IMR-90 (cell line): Measurements from ENCODE around the gene ACOXL. TPM values are rescaled to one million over a fixed set of nuclear protein-coding genes. Genes with fewer than 3 reads are reported as not detected.

Experiments used
- ATAC-seq: fragments of 200-7000 bp; cut with Tn5 transposase; 2 replicates; pipeline ENCODE4 v1.9.1; 2020; ENCODE audit warnings: low read depth, mild to moderate bottlenecking, moderate library complexity
- BruUV-seq: library from RNA; stranded (reverse); fragments of 400-500 nt; replicated peaks from 2 replicates; lab custom pipeline; 2021; lab: Mats Ljungman, UMichigan
- CTCF ChIA-PET: fragments of 300-600 bp; formaldehyde crosslinking; extraction: SDS; loops from one replicate; lab custom pipeline; 2021; ENCODE audit warnings: antibody characterized with exemption; lab: Yijun Ruan, JAX
- POLR2A ChIA-PET: fragments of 300-600 bp; sonication (Branson Sonifier 250); formaldehyde crosslinking; loops from one replicate; lab custom pipeline; 2022; ENCODE audit warnings: antibody characterized with exemption; ENCODE audit not compliant: unreplicated experiment; lab: Charles Lee
- DNase-seq: peaks from one replicate; pipeline ENCODE4 v3.0.0; 2013
- H2AFZ ChIP-seq: replicated peaks from 2 replicates; pipeline ENCODE3; 2013; ENCODE audit warnings: low read length, mild to moderate bottlenecking; ENCODE audit not compliant: poor library complexity
- H2AK5ac ChIP-seq: 2 replicates; pipeline ENCODE4 v1.6.1; 2013; ENCODE audit warnings: low read depth, low read length, inconsistent platforms
- H2AK9ac ChIP-seq: replicated peaks from 2 replicates; pipeline ENCODE3; 2013; ENCODE audit warnings: mild to moderate bottlenecking, low read depth, low read length, moderate library complexity; ENCODE audit not compliant: poor library complexity
- H2BK120ac ChIP-seq: 2 replicates; pipeline ENCODE4 v1.6.1; 2013; ENCODE audit warnings: low read depth, low read length, inconsistent platforms
- H2BK15ac ChIP-seq: 3 replicates; pipeline ENCODE4 v1.6.1; 2013; ENCODE audit warnings: low read depth, low read length, inconsistent platforms
- H2BK20ac ChIP-seq: 2 replicates; pipeline ENCODE4 v1.6.1; 2013; ENCODE audit warnings: low read depth, mild to moderate bottlenecking, inconsistent platforms, low read length, moderate library complexity
- H2BK5ac ChIP-seq: 2 replicates; pipeline ENCODE4 v1.6.1; 2013; ENCODE audit warnings: mild to moderate bottlenecking, low read depth, low read length, inconsistent platforms; ENCODE audit not compliant: poor library complexity, severe bottlenecking
- H3K14ac ChIP-seq: replicated peaks from 2 replicates; pipeline ENCODE4 v1.6.1; 2013; ENCODE audit warnings: low read depth, low read length, inconsistent platforms
- H3K18ac ChIP-seq: 2 replicates; pipeline ENCODE4 v1.6.1; 2013; ENCODE audit warnings: low read depth, low read length, control low read depth
- H3K23ac ChIP-seq: 2 replicates; pipeline ENCODE4 v1.6.1; 2013; ENCODE audit warnings: low read depth, low read length, inconsistent platforms
- H3K27ac ChIP-seq: 2 replicates; pipeline ENCODE4 v1.5.1; 2013; ENCODE audit warnings: mild to moderate bottlenecking, control low read depth, low read length; ENCODE audit not compliant: insufficient read depth
- H3K27me3 ChIP-seq: 2 replicates; pipeline ENCODE4 v1.6.1; 2013; ENCODE audit warnings: low read length; ENCODE audit not compliant: control insufficient read depth, insufficient read depth
- H3K36me3 ChIP-seq: 2 replicates; pipeline ENCODE4 v1.6.1; 2013; ENCODE audit warnings: low read length, mixed read lengths; ENCODE audit not compliant: control insufficient read depth, insufficient read depth
- H3K4ac ChIP-seq: 2 replicates; pipeline ENCODE4 v1.6.1; 2013; ENCODE audit warnings: low read depth, low read length, inconsistent platforms
- H3K4me1 ChIP-seq: 2 replicates; pipeline ENCODE4 v1.6.1; 2013; ENCODE audit warnings: low read length, mixed read lengths; ENCODE audit not compliant: control insufficient read depth, insufficient read depth
- H3K4me2 ChIP-seq: 2 replicates; pipeline ENCODE4 v1.6.1; 2013; ENCODE audit warnings: low read depth, mild to moderate bottlenecking, control low read depth, low read length, moderate library complexity
- H3K4me3 ChIP-seq: 2 replicates; pipeline ENCODE4 v1.5.1; 2013; ENCODE audit warnings: low read depth, mild to moderate bottlenecking, control low read depth, low read length, moderate library complexity; ENCODE audit not compliant: insufficient read depth
- H3K56ac ChIP-seq: 2 replicates; pipeline ENCODE4 v1.6.1; 2013; ENCODE audit warnings: low read length, inconsistent platforms; ENCODE audit not compliant: insufficient read depth; ENCODE audit errors: extremely low read depth
- H3K79me1 ChIP-seq, 2 experiments: 2 replicates each; pipeline ENCODE4 v1.6.1; 2013; ENCODE audit warnings: low read length in 2 of 2, inconsistent platforms in 1 of 2, low read depth in 1 of 2
- H3K9ac ChIP-seq: 2 replicates; pipeline ENCODE4 v1.6.1; 2013; ENCODE audit warnings: low read depth, low read length, control low read depth
- H3K9me1 ChIP-seq: 2 replicates; pipeline ENCODE4 v1.6.1; 2013; ENCODE audit warnings: low read length, inconsistent platforms; ENCODE audit not compliant: insufficient read depth
- H3K9me3 ChIP-seq: 2 replicates; pipeline ENCODE4 v1.6.1; 2013; ENCODE audit warnings: low read length; ENCODE audit not compliant: control insufficient read depth, insufficient read depth
- H4K20me1 ChIP-seq: 2 replicates; pipeline ENCODE4 v1.6.1; 2013; ENCODE audit warnings: low read length, inconsistent platforms; ENCODE audit not compliant: insufficient read depth
- H4K5ac ChIP-seq: 2 replicates; pipeline ENCODE4 v1.6.1; 2013; ENCODE audit warnings: mild to moderate bottlenecking, low read depth, low read length, control low read depth
- H4K8ac ChIP-seq, 2 experiments: 2 replicates each; pipeline ENCODE4 v1.6.1; 2013; ENCODE audit warnings: low read depth in 2 of 2, low read length in 2 of 2, control low read depth in 1 of 2, inconsistent platforms in 1 of 2
- H4K91ac ChIP-seq: 2 replicates; pipeline ENCODE4 v1.6.1; 2013; ENCODE audit warnings: low read depth, low read length, inconsistent platforms; ENCODE audit not compliant: insufficient read depth
- BHLHE40 ChIP-seq: fragments of 150-350 bp; IDR thresholded peaks from 2 replicates; pipeline ENCODE4 v1.6.1; 2016; ENCODE audit warnings: mild to moderate bottlenecking, low read depth, low read length
- CEBPB ChIP-seq: IDR thresholded peaks from 2 replicates; pipeline ENCODE4 v1.6.1; 2012; ENCODE audit warnings: low read depth, low read length, improper control_type of control experiment
- CHD1 ChIP-seq: IDR thresholded peaks from 2 replicates; pipeline ENCODE4 v1.6.1; 2012; ENCODE audit warnings: low read depth, low read length, improper control_type of control experiment
- CTCF ChIP-seq: conservative IDR thresholded peaks from 2 replicates; pipeline ENCODE4 v1.5.1; 2012; ENCODE audit warnings: mild to moderate bottlenecking, low read depth, low read length, improper control_type of control experiment
- ELK1 ChIP-seq: fragments of 150-350 bp; IDR thresholded peaks from 2 replicates; pipeline ENCODE4 v1.6.1; 2016; ENCODE audit warnings: low read depth, mild to moderate bottlenecking, low read length, moderate library complexity, borderline replicate concordance
- FOS ChIP-seq: fragments of 150-350 bp; IDR thresholded peaks from 2 replicates; pipeline ENCODE4 v1.6.1; 2016; ENCODE audit warnings: low read depth, low read length
- MAFK ChIP-seq: IDR thresholded peaks from 2 replicates; pipeline ENCODE4 v1.6.1; 2012; ENCODE audit warnings: low read depth, low read length, improper control_type of control experiment
- MAZ ChIP-seq: IDR thresholded peaks from 2 replicates; pipeline ENCODE4 v1.6.1; 2012; ENCODE audit warnings: low read depth, mild to moderate bottlenecking, low read length, improper control_type of control experiment, moderate library complexity, borderline replicate concordance
- MXI1 ChIP-seq: IDR thresholded peaks from 2 replicates; pipeline ENCODE4 v1.6.1; 2012; ENCODE audit warnings: low read depth, mild to moderate bottlenecking, low read length, moderate library complexity, borderline replicate concordance
- NFE2L2 ChIP-seq: fragments of 150-350 bp; IDR thresholded peaks from 2 replicates; pipeline ENCODE4 v1.6.1; 2016; ENCODE audit warnings: low read depth, mild to moderate bottlenecking, low read length
- POLR2A ChIP-seq: IDR thresholded peaks from 2 replicates; pipeline ENCODE4 v1.6.1; 2012; ENCODE audit warnings: mild to moderate bottlenecking, low read depth, low read length
- RAD21 ChIP-seq: IDR thresholded peaks from 2 replicates; pipeline ENCODE4 v1.6.1; 2012; ENCODE audit warnings: low read length, improper control_type of control experiment
- RCOR1 ChIP-seq: IDR thresholded peaks from 2 replicates; pipeline ENCODE4 v1.6.1; 2012; ENCODE audit warnings: mild to moderate bottlenecking, low read length, improper control_type of control experiment; ENCODE audit not compliant: insufficient replicate concordance
- RFX5 ChIP-seq: IDR thresholded peaks from 2 replicates; pipeline ENCODE4 v1.8.0; 2012; ENCODE audit warnings: low read depth, mild to moderate bottlenecking, low read length, moderate library complexity
- SMC3 ChIP-seq: fragments of 150-350 bp; IDR thresholded peaks from 2 replicates; pipeline ENCODE4 v1.6.1; 2016; ENCODE audit warnings: low read depth, mild to moderate bottlenecking, antibody characterized with exemption, low read length, moderate library complexity
- USF2 ChIP-seq: fragments of 150-350 bp; IDR thresholded peaks from 2 replicates; pipeline ENCODE4 v1.6.1; 2017; ENCODE audit warnings: mild to moderate bottlenecking, antibody characterized with exemption, low read length, low read depth
- WGBS, 2 experiments: methylation state at CpG; one replicate each; pipeline versions ENCODE4 v1.1.5 to v1.1.7; 2013; ENCODE audit warnings: missing lambda C conversion rate in 2 of 2; ENCODE audit not compliant: insufficient read length in 1 of 2; ENCODE audit errors: extremely low coverage in 2 of 2; 5-methylcytosine and 5-hydroxymethylcytosine counted together
- dilution Hi-C: fragments of 300-500 bp; cut with HindIII; formaldehyde crosslinking; loops from one replicate; pipeline ENCODE4 v1.14.3; 2018; ENCODE audit warnings: low sequenced_read_pairs; ENCODE audit not compliant: unreplicated experiment
- in situ Hi-C: fragments of 300-500 bp; cut with MboI; formaldehyde crosslinking; loops from 3 replicates; pipeline ENCODE4 v1.14.3; 2019; ENCODE audit warnings: low sequenced_read_pairs, inconsistent platforms, mixed read lengths
- intact Hi-C: fragments of 100-400 bp; cut with micrococcal nuclease; formaldehyde crosslinking; loops from 2 replicates; pipeline ENCODE4 v1.10.0; 2022
- polyA plus RNA-seq, 3 experiments: library from polyadenylated mRNA; depleted of rRNA; stranded (reverse); fragments of >200 nt; gene quantifications; 2 replicates each; pipeline ENCODE4 v1.2.3, GENCODE V29; 2012; ENCODE audit warnings: low replicate concordance in 1 of 3
- total RNA-seq: library from RNA; depleted of rRNA; stranded (reverse); fragments of >200 nt; gene quantifications from 2 replicates; pipeline ENCODE4 v1.2.3, GENCODE V29; 2012

The ACOXL gene
- total and polyA plus RNA-seq, 2 of the 4 experiments (the other 2 are of a cell fraction) = not detected

- ChIA-PET POLR2A (no interaction called here), CTCF (interaction anchor here (0.6 kb wide), 1 partner anchor 984 kb away, joined by 6 read pairs; no protein-coding TSS in a partner anchor)
- H2BK15ac ChIP-seq = no peak overlapping the region
- no peak overlapping the region for H2AK5ac ChIP-seq
- H3K9me3 ChIP-seq = no peaks in the 10 kb centered on the region
- H3K4me2 ChIP-seq = no peak overlapping the region
- dilution Hi-C loops = no loop called here
- H3K9me1 ChIP-seq = no peaks in the 10 kb centered on the region
- H2BK5ac ChIP-seq = no peak overlapping the region
- no peak overlapping the region for H3K23ac ChIP-seq
- no peak overlapping the region for H3K27ac ChIP-seq
- peaks cover 26% of the 10 kb centered on the region for H3K27me3 ChIP-seq
- no peaks in the 10 kb centered on the region for H3K36me3 ChIP-seq
- no peak overlapping the region for H4K8ac ChIP-seq
- no peak overlapping the region for H3K4ac ChIP-seq
- no peak overlapping the region for H3K4me3 ChIP-seq
- H3K18ac ChIP-seq = no peak overlapping the region
- WGBS, 2 experiments = no CpG with 5 or more reads among the region's 2 CpGs
- ATAC-seq (no peak), DNase-seq (no peak)
- H3K14ac ChIP-seq = no peak overlapping the region
- H2AK9ac ChIP-seq = no peak overlapping the region
- in situ Hi-C loops = no loop called here
- no peaks in the 10 kb centered on the region for H3K4me1 ChIP-seq
- no peak overlapping the region for H4K91ac ChIP-seq
- H3K56ac ChIP-seq = no peak overlapping the region
- no TSS peak for BruUV-seq
- TF ChIP-seq FOS = no peak
- no peak for TF ChIP-seq RCOR1
- TF ChIP-seq MAZ = no peak
- no peak for TF ChIP-seq CTCF
- TF ChIP-seq CEBPB = no peak
- no peak for TF ChIP-seq USF2
- no peak for TF ChIP-seq MAFK
- no peak for TF ChIP-seq RAD21
- TF ChIP-seq POLR2A = no peak
- TF ChIP-seq ELK1 = no peak
- no peak for TF ChIP-seq RFX5
- TF ChIP-seq NFE2L2 = no peak
- TF ChIP-seq BHLHE40 = no peak
- no peak for TF ChIP-seq SMC3
- no peak for TF ChIP-seq CHD1
- no peak for TF ChIP-seq MXI1
- H2AFZ ChIP-seq = no peak overlapping the region
- no peak overlapping the region for H4K5ac ChIP-seq
- no peaks in the 10 kb centered on the region for H4K20me1 ChIP-seq
- H3K79me1 ChIP-seq = no peaks in the 10 kb centered on the region
- intact Hi-C loops = no loop called here
- no peak overlapping the region for H2BK120ac ChIP-seq
- H3K9ac ChIP-seq = no peak overlapping the region
- no peak overlapping the region for H2BK20ac ChIP-seq
Measured at GRCh38 chr2:110718990-110719389, 13.4 kb upstream of the ACOXL start.
